AG09319 (cell line): ENCODE results near the gene RNF215.
"Not testable (repeated sequence)": the region's sequence is repeated elsewhere in the genome, so short reads cannot be mapped to it uniquely, and the experiment has no call there.

ENCODE experiments used
- DNase-seq: peaks from one replicate; pipeline ENCODE4 v3.0.0-alpha.2; 2010; ENCODE audit warnings: low read depth; ENCODE audit errors: extremely low read depth
- CTCF ChIP-seq: IDR thresholded peaks from 2 replicates; pipeline ENCODE4 v1.5.1; 2011; ENCODE audit warnings: low read depth, mild to moderate bottlenecking, inconsistent platforms, low read length, moderate library complexity

RNF215 gene

DNA sequence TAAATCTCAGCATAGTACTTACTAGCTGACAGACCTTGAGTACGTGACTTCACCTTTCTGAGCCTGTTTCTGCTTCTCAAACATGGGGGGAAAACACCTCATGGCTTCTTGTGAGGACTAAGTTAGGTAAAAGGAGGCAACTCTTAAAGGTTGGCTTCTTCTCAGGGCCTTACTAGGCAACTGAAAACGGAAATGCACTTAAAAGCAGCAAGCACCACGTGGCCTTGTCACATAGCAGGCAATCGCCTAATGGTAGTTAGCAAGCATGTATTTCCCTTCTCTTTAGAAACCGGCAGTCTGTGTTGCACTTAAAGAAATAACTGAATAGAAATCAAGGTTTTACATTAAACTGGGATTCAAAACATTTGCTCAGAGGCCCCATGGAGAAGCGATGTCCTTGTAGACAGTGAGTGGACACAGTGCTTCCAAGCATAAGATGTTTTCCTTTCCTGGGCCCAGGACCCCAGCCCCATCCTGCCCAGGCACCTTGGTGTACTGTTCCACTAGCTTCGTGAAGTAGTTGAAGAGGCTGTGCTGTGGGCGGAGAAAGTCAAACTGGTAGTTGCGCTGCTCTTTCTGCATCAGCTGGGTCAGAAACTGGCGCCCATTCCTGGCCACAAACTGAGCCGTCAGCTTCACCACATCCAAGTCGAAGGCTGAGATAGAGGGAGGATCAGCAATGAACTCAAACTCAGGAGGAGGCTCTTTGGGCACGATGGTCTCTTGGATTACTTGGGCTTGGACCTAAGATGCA lies 42.6 kb downstream of the RNF215 start:
- DNase-seq, result no peak

GRCh38 chr22:30340911-30341685 lies 46.1 kb downstream of the RNF215 start:
- no peak for DNase-seq
- TF ChIP-seq CTCF, result no peak

More for the DNA sequence above, 42.6 kb downstream of the RNF215 start:
- TF ChIP-seq CTCF, result no peak

DNA sequence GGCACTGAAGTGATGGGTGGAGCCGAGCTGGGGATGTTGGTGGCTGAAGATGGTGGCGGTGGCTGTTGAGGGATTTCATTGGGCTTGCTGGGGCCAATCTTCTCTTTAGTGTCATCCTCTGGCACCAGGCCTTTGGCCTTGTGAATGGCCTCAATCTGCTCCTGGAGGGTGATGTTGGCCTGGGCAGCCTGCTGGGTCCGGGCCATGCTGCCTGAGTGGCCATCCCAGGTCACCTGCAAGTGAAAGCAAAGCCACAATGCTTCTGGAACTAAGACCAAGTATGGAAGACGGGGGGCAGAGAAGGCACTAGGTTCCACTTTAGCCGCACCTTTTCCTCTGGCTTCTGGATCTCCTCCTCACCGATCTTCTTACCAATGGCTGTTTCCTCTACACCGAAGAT lies 48.4 kb downstream of the RNF215 start:
- no peak for DNase-seq

DNA sequence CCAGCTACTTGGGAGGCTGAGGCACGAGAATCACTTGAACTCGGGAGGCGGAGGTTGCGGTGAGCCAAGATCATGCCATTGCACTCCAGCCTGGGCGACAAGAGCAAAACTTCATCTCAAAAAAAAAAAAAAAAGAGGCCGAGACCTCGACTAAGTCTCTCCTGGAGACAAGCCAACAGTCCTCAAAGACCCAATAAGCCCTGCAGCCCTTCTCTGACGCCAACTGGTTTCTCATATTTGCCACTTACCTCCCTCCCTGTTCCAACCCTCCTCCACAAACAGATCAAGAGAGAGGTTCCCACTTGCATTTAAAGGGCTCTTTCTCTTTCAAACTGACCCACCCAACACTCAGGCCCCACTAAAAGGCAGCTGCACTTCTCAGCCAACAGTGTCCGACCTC lies 48.9 kb downstream of the RNF215 start:
- not testable (repeated sequence) for DNase-seq

More for the DNA sequence above, 48.4 kb downstream of the RNF215 start:
- no peak for TF ChIP-seq CTCF

DNA sequence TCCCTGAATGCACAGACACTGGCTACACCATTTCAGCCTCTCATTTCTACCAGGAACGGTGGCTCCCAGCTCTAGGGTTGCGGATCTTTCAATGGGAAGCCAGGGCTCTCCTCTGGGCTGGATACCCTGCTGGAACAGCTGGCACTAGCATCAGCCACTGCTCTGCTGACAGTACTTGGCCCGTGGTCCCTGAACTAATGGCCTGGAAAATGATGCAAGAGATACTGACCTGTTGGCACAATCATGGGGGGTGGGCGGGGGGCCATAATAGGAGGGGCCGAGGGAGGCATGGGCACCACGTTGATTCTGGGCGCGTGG lies 49.8 kb downstream of the RNF215 start:
- DNase-seq, result no peak
- TF ChIP-seq CTCF, result no peak

DNA sequence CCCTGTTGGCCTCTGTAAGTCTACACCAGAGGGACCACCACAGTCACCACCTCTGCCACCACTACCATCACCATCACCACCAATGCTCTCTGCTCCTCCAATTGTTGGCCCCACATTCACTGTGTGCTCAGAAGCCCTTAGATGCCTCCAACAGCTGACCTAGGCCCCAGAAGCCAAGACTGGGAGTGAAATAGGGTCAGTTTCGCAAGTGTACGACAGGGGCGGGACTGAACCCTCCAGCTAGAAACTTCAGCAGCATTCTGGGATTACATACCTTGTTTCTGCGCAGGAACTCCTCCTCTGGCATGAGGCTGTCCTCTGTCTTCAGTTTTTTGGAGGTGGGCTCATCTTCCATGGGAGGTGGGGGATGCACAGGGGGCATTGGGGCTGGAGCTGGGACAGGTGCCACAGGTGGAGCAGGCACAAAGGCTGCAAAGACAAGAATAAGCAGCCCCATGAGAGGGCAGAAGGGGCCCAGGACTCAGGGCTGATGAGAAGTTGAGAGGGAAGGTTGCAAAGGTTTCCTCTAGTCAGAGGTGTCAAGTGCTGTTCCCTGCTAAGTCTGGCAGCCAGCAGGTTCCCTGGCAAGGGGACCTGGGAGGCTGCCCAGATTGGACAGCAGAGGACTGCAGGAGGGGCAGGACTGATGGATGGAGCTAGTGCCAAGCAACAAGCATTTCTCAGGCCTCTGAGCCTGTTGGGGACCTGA lies 50.3 kb downstream of the RNF215 start:
- no peak for DNase-seq
- TF ChIP-seq CTCF, result no peak

DNA sequence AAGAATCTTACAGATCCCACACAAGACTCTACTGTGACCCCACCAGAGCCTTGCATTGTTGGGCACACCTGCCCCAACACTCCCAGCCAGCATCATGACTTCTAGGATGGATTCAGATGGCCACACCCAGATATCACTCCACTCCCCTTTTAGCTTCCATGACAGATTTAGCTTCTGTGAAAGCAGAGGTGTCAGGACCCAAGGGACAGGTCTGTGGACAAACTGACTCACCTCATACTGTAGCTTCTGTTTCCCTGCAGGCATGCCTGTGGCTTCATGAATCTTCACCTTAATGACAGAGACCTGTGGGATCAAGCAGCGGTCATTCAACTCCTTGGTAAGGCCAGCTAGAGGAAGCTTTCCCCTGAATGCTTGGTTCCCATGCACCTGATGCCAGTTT lies 52.0 kb downstream of the RNF215 start:
- DNase-seq, result no peak

More for the DNA sequence above, 52.0 kb downstream of the RNF215 start:
- TF ChIP-seq CTCF, result no peak
